Gastroesophageal sphincter (tissue), 4 donors: Measurements from ENCODE around the gene SCT. TPM values are rescaled to one million over a fixed set of nuclear protein-coding genes. Genes with fewer than 3 reads are reported as not detected.

ENCODE experiments used
- ATAC-seq: fragments of 150-250 bp; one replicate; pipeline ENCODE4 v1.9.1; 2016; ENCODE audit warnings: mild to moderate bottlenecking, moderate library complexity
- H3K27ac ChIP-seq, 4 donors: fragments of 200-600 bp; sonication (generic) in 3 of 4; 1 replicate in 3 of 4; 2 replicates in 1 of 4; pipeline ENCODE4 v1.5.1; 2016 to 2019
- H3K27me3 ChIP-seq: fragments of 200-600 bp; sonication (generic); one replicate; pipeline ENCODE4 v1.5.1; 2019
- H3K36me3 ChIP-seq, 2 donors: fragments of 200-600 bp; sonication (generic); one replicate each; pipeline ENCODE4 v1.5.1; 2019; ENCODE audit warnings: control low read depth in 1 of 2
- H3K4me1 ChIP-seq, 3 donors: fragments of 200-600 bp; sonication (generic); 1 replicate in 2 of 3; 2 replicates in 1 of 3; pipeline ENCODE4 v1.5.1; 2016 to 2019; ENCODE audit warnings: control low read depth in 2 of 3
- H3K4me3 ChIP-seq, 2 donors: fragments of 200-600 bp; sonication (generic); one replicate each; pipeline ENCODE4 v1.5.1; 2019; ENCODE audit warnings: mild to moderate bottlenecking in 1 of 2, moderate library complexity in 1 of 2
- H3K9me3 ChIP-seq, 3 donors: fragments of 200-600 bp; sonication (generic); one replicate each; pipeline ENCODE4 v1.5.1; 2017 to 2019; ENCODE audit warnings: control low read depth in 2 of 3
- EP300 ChIP-seq: sonication (generic); formaldehyde crosslinking; IDR thresholded peaks from one replicate; pipeline ENCODE4 v1.6.1; 2017; ENCODE audit warnings: antibody characterized with exemption, mild to moderate bottlenecking
- POLR2A ChIP-seq, 2 donors: fragments of 450-650 bp; IDR thresholded peaks; one replicate each; pipeline ENCODE4 v1.6.1; 2017; ENCODE audit warnings: antibody characterized with exemption in 2 of 2, mild to moderate bottlenecking in 2 of 2, moderate library complexity in 1 of 2
- POLR2AphosphoS5 ChIP-seq: sonication (generic); formaldehyde crosslinking; IDR thresholded peaks from one replicate; pipeline ENCODE4 v1.6.1; 2017; ENCODE audit warnings: antibody characterized with exemption
- WGBS, 2 donors: methylation state at CpG; one replicate each; pipeline ENCODE4 v1.1.5; 2018; ENCODE audit warnings: low coverage in 1 of 2; 5-methylcytosine and 5-hydroxymethylcytosine counted together
- total RNA-seq, 4 donors: library from RNA; depleted of rRNA; stranded (reverse); fragments of >200 nt; gene quantifications; one replicate each; pipeline ENCODE4 v1.1.0, GENCODE V29; 2016
- TF ChIP-seq, protein P1 (sequence below), 4 experiments: fragments of 200-600 bp in 2 of 4; fragments of 450-650 bp in 2 of 4; sonication (generic) in 1 of 4; IDR thresholded peaks; one replicate each; pipeline ENCODE4 v1.5.1; 2017 to 2019; ENCODE audit warnings: antibody characterized with exemption in 4 of 4, mild to moderate bottlenecking in 2 of 4, moderate library complexity in 2 of 4

The SCT gene
- total RNA-seq, 4 donors from 2014 or later = not detected

DNA sequence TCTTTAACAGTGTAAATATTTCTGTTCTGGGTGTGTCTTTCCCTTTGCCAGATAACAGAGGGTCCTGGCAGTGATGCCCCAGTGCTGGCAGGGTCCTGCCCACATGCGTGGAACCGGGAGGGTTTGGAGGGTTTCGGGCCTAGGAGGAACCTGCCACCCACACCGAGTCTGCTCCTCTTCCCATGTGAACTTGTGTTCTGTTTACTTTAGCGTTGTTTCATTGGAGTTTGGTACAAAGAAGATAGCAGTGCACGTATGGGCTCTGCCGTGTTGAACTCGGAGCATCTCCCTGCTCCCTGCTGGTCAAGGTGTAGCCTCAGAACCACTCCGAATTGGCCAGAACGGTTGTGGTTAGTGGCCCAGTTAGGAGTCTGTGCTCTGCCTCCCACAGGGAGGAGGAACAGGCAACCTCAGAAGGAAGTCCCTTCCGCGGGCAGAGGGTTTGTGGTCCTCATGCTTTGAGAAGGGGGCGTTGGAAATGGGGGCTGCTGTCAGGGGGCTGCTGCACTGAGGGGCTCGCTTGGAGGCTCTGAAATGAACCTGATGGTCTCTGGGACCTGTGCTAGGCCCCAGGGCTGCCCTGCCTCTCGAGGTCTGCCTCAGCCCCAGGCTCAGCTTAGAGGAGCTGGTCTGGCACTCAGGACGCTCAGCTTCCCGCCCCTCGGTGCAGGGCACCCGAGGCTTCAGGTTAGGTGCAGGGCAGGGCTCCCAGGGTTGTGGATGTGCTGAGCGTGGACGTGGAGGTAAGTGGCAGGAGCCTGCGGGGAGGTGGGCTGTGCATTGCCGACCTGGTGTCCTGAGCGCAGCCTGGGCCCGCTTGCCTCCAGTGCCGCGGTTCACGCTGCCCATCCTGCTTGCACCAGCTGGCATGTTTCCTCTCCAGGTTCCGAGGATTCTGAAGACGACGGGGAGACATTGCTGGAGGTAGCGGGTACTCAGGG is 40.3 kb downstream of the SCT start:
- Histone ChIP-seq H3K9me3 (no peaks in the 10 kb centered on the region), H3K27ac (no peak overlapping the region), H3K4me3 (no peak overlapping the region), H3K27me3 (no peaks in the 10 kb centered on the region), H3K36me3 (peaks cover 0 to 95% of the 10 kb centered on the region in 2 donors), H3K4me1 (no peaks in the 10 kb centered on the region)
- TF ChIP-seq EP300 (no peak), POLR2AphosphoS5 (no peak), POLR2A (IDR thresholded peaks at IDR 0.05) (no peak)
- TF ChIP-seq, protein P1, sequence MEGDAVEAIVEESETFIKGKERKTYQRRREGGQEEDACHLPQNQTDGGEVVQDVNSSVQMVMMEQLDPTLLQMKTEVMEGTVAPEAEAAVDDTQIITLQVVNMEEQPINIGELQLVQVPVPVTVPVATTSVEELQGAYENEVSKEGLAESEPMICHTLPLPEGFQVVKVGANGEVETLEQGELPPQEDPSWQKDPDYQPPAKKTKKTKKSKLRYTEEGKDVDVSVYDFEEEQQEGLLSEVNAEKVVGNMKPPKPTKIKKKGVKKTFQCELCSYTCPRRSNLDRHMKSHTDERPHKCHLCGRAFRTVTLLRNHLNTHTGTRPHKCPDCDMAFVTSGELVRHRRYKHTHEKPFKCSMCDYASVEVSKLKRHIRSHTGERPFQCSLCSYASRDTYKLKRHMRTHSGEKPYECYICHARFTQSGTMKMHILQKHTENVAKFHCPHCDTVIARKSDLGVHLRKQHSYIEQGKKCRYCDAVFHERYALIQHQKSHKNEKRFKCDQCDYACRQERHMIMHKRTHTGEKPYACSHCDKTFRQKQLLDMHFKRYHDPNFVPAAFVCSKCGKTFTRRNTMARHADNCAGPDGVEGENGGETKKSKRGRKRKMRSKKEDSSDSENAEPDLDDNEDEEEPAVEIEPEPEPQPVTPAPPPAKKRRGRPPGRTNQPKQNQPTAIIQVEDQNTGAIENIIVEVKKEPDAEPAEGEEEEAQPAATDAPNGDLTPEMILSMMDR (IDR thresholded peaks at IDR 0.05) = no peak
- WGBS, 2 donors = 68 to 100% methylated on average over 1 to 4 of the region's 32 CpGs
- no peak for ATAC-seq

DNA sequence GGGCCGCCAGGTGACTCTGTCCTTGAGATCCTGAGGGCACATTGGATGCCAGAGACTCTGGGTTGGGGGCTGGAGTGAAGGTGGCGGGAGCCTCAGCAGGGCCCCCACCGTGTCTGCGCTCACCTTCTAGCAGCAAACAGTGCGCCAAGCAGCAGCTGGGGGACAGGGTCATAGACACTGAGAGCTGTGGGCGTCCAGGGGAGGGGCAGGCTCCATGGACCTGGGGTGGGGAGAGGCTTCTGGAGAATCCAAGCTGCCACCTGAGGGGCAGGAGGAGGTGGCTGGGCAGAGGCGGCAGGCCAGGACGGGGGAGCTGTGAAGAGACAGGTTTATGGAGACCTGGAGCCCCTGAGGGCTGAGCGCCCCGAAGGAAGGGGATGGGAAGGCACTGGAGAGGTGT is 42.7 kb downstream of the SCT start:
- Histone ChIP-seq H3K4me3 (no peak overlapping the region), H3K27ac (no peak overlapping the region), H3K27me3 (no peaks in the 10 kb centered on the region), H3K4me1 (peaks cover 0 to 21% (median 12%) of the 10 kb centered on the region in 3 donors), H3K9me3 (no peaks in the 10 kb centered on the region), H3K36me3 (peaks cover 0 to 76% of the 10 kb centered on the region in 2 donors)
- 96 to 100% methylated on average over 1 to 4 of the region's 10 CpGs for WGBS, 2 donors
- TF ChIP-seq, protein P1 (IDR thresholded peaks at IDR 0.05) = no peak
- TF ChIP-seq POLR2A (IDR thresholded peaks at IDR 0.05) (no peak), EP300 (no peak), POLR2AphosphoS5 (no peak)
- ATAC-seq = no peak

DNA sequence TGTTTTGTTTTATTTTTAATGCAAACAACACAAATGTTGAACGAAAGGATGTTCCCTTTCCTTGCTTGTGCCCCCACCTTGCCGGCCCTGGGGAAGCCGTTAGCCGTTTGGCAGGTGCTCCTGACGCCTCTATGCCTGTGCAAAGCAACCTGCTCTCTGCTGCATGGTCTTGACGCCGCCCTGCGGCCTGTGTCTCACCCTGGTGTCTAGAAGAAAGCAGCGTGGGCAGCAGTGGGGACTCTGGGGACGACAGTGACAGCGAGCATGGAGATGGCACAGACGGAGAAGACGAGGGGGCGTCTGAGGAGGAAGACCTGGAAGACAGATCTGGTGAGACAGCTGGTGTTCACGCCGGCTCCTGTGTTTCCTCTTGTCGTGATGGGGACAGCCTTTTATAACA is 45.2 kb downstream of the SCT start:
- TF ChIP-seq, protein P1 (IDR thresholded peaks at IDR 0.05) = no peak
- TF ChIP-seq POLR2A (IDR thresholded peaks at IDR 0.05) = no peak
- TF ChIP-seq POLR2AphosphoS5 = no peak
- no peak for TF ChIP-seq EP300
- H3K27ac ChIP-seq = no peak overlapping the region
- no peak for ATAC-seq
- H3K27me3 ChIP-seq = no peaks in the 10 kb centered on the region
- H3K4me3 ChIP-seq = no peak overlapping the region
- 66 to 83% methylated on average over 1 to 9 of the region's 17 CpGs for WGBS, 2 donors
- H3K9me3 ChIP-seq = no peaks in the 10 kb centered on the region
- peaks cover 0 to 46% (median 35%) of the 10 kb centered on the region in 3 donors for H3K4me1 ChIP-seq
- H3K36me3 ChIP-seq = peaks cover 0 to 51% of the 10 kb centered on the region in 2 donors

DNA sequence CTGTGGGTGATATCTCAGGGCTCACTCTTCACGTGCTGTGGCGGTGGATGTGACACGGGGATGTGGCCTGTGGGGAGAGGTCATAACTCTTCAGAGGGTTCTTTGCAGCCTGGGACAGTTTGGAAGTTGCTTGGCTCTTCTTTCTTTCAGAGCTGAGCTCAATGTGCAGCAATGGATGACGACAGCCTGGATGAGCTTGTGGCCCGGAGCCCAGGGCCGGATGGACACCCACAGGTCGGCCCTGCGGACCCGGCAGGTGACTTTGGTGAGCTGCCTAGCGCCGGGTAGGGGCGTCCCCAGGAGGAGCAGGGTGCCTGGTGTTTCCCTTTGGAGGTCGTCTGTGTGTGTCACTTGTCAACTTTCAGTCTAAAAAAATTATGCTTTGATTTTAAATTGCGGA is 45.6 kb downstream of the SCT start:
- Histone ChIP-seq H3K27me3 (no peaks in the 10 kb centered on the region), H3K4me1 (peaks cover 0 to 46% (median 35%) of the 10 kb centered on the region in 3 donors), H3K27ac (no peak overlapping the region), H3K4me3 (no peak overlapping the region), H3K36me3 (peaks cover 0 to 47% of the 10 kb centered on the region in 2 donors), H3K9me3 (no peaks in the 10 kb centered on the region)
- 67 to 82% methylated on average over 1 to 10 of the region's 14 CpGs for WGBS, 2 donors
- no peak for TF ChIP-seq POLR2AphosphoS5
- no peak for TF ChIP-seq POLR2A (IDR thresholded peaks at IDR 0.05)
- no peak for TF ChIP-seq EP300
- TF ChIP-seq, protein P1 (IDR thresholded peaks at IDR 0.05) = no peak
- ATAC-seq = no peak
